ENCODE measurements around the gene EP300.
"Not testable (repeated sequence)": the region's sequence is repeated elsewhere in the genome, so short reads cannot be mapped to it uniquely, and the experiment has no call there.

Gene EP300

DNA sequence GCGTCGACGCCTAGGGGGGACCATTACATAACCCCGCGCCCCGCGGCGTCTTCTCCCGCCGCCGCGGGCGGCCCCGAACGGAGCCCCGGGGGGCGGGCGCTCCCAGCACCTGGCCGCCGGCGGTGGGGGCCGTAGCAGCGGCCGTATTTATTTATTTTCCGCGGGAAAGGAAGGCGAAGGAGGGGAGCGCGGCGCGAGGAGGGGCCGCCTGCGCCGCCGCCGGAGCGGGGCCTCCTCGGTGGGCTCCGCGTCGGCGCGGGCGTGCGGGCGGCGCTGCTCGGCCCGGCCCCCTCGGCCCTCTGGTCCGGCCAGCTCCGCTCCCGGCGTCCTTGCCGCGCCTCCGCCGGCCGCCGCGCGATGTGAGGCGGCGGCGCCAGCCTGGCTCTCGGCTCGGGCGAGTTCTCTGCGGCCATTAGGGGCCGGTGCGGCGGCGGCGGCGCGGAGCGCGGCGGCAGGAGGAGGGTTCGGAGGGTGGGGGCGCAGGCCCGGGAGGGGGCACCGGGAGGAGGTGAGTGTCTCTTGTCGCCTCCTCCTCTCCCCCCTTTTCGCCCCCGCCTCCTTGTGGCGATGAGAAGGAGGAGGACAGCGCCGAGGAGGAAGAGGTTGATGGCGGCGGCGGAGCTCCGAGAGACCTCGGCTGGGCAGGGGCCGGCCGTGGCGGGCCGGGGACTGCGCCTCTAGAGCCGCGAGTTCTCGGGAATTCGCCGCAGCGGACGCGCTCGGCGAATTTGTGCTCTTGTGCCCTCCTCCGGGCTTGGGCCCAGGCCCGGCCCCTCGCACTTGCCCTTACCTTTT lies at the start of gene EP300:
TSS of gene EP300 (plus strand) at position 570 of the 795 bp plus-strand sequence. CDS start 413 bp downstream, outside the sequence.
- DNase-seq, result peak; percentile 34

DNA sequence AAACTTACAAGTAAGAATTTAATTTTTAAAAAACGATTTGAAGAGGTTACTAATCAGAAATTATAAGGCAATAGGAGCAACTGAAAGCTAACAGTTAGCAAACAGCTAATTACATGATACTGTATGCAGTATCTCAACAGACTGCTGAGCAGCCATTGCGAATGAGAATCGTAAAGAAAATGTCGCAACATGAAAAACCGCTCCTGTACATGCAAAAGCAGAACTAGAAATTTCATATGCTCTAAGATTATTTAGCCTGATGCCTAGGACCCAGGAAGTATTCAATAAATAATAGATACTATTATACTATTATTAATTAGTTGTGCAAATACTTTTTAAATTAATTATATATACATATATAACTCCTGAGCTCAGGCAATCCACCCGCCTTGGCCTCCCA lies 48.7 kb upstream of the EP300 start:
- DNase-seq, result no peak

DNA sequence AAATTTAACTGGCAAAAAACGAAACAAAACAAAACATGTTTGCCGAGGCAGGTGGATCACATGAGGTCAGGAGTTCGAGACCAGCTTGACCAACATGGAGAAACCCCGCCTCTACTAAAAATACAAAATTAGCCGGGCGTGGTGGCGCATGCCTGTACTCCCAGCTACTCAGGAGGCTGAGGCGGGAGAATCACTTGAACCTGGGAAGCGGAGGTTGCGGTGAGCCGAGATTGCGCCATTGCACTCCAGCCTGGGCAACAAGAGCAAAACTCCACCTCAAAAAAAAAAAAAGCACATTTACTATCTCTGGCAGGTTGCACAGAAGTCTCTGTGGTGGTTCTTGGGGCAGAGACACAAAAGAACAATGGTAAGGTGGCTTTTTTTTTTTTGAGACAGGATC lies 46.8 kb upstream of the EP300 start:
- DNase-seq, result not testable (repeated sequence)

DNA sequence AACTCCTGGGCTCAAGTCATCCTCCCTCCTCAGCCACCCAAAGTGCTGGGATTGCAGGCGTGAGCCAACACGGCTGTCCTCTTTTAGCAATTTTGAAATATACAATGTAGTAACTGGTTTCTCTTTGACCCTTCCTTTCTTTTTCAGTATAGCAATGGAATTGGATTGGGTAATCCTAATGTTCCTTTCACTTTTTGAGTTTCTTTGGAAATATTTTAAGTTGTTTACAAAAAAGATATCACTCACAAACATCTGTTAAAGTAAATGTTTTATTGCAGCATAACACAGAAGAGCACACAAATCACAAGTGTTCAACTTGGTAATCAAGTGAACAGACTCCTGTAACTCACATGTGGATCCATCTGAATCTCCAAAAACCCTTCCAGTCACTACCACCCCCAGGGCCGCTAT lies 44.6 kb upstream of the EP300 start:
- DNase-seq, result no peak

DNA sequence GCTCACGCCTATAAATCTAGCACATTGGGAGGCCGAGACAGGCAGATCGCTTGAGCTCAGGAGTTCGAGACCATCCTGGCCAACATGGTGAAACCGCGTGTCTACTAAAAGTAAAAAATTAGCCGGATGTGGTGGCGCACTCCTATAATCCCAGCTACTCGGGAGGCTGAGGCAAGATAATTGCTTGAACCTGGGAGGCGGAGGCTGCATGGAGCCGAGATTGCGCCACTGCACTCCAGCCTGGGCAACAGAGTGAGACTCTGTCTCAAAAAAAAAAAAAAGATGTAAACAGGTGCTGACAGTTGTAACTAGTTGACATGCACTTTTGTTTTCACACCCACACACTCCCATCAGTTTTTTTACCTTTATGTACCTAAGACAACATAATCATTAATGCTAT lies 44.0 kb upstream of the EP300 start:
- DNase-seq, result not testable (repeated sequence)

DNA sequence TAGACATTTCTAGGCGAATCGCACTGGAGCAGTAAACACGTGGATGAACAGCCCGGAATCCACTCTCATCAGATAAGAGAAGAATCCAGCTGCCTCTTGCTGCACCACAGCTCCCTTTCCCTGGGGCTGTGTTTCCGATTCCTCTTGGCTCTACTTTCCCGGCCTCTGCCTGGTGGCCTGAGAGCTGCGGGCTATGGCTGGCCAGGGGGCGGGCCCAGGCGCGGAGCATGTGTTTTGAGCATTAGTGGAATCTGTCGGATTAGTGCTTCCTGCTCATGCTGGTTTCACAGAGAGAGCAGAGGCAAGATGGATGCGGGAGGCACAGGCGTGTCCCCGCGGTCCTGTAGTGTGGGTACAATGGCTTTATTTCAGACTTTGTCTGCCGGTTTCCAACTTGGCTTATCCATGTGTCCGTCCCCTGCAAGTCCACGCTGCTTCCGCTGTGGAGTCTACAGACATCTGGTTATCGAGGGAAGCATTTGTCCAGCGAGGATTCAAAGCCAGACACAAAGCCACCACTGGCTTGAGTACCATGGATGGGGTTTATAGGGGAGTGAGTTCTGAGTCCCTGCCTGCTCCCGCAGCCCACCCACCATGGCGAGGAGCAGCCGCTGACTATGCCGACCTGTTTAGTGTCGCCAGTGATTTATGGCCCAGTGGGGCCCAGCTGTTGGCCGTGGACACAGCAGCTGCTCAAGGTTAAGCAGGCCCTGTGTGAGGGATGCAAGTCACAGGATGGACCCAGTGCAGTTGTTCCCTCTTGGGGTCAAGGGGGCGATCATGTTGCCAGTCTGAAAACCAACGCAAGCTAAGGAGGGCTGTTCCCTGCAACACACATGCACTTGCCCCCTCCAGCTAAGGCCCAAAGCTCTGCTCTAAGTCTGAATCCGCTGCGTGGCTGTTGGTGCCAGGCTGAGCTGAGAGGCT lies 43.3 kb upstream of the EP300 start:
- DNase-seq, result no peak

DNA sequence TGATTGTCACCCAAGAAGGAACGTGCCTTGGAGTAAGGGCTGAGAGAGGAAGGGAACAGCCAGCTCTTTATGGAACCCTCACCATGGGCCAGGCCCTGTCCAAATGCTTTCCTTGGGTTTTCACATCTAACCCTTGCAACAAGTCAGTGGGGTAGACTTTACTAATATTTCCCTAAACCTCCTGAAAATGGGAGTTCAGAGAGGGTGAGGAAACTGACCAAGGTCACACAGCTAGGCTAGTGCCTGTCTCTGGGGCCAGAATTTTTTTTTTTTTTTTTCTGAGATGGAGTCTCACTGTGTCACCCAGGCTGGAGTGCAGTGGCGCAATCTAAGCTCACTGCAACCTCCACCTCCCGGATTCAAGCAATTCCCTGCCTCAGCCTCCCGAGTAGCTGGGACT lies 42.6 kb upstream of the EP300 start:
- DNase-seq, result not testable (repeated sequence)

DNA sequence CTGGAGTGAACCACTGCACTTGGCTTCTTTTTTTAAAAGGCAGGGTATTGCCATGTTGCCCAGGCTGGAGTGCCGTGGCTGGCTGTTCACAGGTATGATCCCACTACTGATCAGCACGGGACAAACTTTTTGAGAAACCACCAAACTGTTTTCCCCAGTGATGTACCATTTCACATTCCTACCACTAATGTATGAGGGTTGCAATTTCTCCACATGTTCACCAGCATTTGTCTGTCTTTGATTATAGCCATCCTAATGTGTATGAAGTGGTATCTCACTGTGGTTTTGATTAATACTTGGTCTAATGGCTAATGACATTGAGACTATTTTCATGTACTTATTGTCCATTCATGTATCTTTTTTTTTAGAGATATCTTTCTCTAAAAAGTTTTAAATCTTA lies 41.5 kb upstream of the EP300 start:
- DNase-seq, result no peak

DNA sequence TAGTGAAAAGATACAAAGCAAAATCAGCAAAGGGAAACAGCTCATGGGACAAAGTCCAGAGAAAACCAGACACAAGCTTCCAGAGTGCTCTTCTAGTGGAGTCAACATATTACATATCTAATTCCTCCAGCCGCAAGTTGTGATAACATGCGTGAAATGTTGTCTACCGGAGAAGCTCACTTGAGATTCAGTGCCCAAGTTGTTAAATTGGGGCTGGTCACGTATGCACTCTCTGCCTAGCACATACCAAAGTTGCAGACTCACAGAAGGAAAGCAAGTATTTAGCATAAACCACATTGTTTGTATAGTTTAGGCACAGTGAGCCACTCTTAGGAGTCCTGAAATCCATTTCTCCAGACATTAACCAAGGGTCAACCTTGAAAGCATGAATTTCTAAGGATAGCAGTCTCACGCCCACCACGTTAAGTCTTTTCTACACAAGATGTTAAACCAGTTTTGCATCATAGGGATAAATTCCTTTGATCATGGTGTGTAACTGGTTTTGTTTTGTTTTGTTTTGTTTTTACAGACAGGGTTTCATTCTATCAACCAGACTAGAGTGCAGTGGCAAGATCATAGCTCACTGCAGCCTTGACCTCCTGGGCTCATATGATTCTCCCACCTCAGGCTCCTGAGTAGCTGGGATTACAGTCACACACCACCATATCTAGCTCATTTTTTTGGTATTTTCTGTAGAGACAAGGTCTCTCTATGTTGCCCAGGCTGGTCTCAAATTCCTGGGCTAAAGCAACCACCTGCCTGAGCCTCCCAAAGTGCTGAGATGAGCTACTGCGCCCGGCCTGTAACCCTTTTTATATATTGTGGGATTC lies 39.5 kb upstream of the EP300 start:
- no peak for DNase-seq

DNA sequence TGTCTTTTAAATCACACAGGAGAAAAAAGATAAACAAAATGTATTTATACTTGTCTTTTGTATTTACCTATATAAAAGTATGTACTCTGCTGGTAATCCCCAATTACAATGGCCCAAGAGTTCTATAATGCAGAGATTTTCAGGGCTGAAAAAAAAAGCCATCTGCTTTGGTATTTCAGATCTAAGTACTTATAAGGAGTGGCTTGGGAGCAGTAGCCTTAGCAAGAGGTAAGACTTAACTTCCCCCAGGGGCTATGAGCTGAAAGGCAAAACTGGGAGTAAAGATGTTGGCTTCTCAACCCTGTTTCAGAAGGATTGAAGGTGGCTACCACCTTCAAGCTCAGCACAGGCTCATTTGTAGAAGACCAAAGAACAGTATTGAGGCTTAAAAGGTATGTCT lies 35.3 kb upstream of the EP300 start:
- DNase-seq, result no peak

DNA sequence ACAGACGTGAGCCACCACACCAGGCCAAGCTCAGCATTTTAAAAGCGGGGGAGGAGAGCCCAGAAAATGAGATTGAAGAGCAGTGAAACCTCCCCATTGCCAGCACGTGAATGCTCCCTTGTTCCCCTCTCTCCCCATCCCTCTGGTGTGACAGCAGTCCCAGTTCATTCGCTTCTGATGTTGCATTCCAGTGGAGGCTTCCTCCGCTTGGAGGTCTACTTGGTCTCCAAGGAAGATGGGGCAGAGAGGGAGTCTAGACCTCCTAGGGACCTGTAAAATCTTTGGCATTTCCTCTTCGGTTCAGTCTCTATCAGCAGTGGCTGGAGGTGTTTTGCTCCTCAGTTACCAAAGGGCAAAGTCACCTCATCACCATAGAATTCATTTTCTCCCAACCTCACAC lies 30.2 kb upstream of the EP300 start:
- DNase-seq, result no peak

DNA sequence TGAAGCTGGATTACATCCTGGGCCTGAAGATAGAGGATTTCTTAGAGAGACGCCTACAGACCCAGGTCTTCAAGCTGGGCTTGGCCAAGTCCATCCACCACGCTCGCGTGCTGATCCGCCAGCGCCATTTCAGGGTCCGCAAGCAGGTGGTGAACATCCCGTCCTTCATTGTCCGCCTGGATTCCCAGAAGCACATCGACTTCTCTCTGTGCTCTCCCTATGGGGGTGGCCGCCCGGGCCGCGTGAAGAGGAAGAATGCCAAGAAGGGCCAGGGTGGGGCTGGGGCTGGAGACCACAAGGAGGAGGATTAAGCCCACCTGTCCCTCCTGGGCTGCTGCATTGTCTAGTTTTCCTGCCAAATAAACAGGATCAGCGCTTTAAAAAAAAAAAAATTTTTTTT lies 28.1 kb upstream of the EP300 start:
- not testable (repeated sequence) for DNase-seq

DNA sequence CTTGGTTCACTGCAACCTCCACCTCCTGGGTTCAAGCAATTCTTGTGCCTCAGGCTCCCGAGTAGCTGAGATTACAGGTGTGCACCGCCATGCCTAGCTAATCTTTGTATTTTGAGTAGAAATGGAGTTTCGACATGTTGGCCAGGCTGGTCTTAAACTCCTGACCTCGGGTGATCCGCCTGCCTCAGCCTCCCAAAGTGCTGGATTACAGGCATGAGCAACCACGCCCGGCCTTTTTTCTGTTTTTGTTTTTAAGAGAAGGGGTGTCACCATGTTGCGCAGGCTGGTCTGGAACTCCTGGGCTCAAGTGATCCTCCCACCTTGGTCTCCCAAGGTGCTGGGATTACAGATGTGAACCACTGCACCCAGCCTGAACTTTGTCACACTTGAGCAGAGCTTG lies 26.1 kb upstream of the EP300 start:
- DNase-seq, result not testable (repeated sequence)

DNA sequence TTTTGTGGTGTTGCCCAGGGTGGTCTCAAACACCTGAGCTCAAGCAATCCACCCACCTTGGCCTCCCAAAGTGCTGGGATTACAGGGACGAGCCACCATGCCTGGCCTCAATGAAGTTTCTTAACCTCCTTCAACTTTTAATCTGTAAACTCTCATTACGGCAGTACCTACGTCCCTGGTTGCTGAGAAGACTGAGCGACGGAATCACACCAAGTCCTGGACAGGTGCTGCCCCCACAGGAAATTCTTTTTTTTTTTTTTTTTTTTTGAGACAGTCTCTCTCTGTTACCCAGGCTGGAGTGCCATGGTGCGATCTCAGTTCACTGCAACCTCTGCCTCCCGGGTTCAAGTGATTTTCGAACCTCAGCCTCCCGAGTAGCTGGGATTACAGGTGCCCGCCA lies 24.4 kb upstream of the EP300 start:
- not testable (repeated sequence) for DNase-seq

DNA sequence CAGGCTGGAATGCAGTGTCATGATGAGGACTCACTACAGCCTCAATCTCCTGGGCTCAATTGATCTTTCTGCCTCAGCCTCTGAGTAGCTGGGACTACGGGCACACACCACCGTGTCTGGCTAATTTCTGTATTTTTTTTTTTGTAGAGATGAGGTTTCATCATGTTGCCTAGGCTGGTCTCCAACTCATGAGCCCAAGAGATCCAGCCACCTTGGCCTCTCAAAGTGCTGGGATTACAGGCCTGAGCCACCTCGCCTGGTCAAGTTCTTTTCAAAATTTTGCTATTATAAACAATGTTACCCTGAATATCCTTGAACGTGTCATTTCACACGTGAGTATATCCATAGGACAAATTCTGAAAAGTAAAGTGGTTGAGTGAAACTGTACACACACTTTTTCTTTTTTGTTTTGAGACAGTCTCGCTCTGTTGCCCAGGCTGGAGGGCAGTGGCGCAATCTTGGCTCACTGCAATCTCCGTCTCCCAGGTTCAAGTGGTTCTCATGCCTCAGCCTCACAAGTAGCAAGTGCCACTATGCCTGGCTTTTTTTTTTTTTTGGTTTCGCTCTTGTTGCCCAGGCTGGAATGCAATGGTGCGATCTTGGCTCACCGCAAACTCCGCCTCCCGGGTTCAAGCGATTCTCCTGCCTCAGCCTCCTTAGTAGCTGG lies 21.6 kb upstream of the EP300 start:
- no peak for DNase-seq

DNA sequence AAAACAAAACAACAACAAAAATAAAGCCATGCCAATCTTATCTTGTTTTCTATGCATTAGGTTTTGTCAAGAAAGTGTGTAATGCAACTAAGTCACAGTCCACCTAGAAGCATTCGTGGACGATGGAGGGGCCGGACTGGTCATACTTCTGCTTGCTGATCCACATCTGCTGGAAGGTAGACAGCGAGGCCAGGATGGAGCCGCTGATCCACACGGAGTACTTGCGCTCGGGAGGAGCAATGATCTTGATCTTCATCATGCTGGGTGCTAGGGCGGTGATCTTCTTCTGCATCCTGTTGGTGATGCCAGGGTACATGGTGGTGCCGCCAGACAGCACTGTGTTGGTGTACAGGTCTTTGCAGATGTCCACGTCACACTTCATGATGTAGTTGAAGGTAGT lies 18.3 kb upstream of the EP300 start:
- DNase-seq, result no peak

DNA sequence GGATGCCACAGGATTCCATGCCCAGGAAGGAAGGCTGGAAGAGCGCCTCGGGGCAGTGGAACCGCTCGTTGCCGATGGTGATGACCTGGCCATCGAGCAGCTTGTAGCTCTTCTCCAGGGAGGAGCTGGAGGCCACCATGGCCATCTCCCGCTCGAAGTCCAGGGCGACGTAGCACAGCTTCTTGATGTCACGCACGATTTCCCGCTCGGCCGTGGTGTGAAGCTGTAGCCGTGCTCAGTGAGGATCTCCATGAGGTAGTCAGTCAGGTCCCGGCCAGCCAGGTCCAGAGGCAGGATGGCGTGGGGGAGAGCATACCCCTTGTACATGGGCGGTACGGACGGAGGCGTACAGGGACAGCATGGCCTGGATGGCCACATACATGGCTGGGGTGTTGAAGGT lies 17.9 kb upstream of the EP300 start:
- no peak for DNase-seq

DNA sequence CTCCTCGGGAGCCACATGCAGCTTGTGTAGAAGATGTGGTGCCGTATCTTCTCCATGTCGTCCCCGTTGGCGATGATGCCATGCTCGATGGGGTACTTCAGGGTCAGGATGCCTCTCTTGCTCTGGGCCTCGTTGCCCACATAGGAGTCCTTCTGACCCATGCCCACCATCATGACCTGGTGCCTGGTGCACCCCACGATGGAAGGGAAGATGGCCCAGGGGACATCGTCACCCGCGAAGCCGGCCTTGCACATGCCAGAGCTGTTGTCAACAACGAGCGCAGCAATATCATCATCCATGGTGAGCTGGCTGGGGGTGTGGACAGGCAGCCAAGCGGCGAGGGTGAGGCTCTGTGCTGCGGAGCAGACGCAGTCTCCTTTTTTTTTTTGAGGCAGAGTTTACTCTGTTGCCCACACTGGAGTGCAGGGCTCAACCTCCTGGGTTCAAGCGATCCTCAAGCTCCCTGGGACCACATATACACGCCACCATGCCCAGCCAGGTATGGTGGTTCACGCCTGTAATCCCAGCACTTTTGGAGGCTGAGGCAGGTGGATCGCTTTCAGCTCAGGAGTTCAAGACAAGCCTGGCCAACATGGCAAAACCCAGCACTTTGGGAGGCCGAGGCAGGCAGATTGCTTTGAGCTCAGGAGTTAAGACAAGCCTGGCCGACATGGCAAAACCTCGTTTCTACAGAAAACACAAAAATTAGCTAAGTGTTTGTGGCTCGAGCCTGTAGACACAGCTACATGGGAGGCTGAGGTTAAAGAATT lies 17.3 kb upstream of the EP300 start:
- no peak for DNase-seq

DNA sequence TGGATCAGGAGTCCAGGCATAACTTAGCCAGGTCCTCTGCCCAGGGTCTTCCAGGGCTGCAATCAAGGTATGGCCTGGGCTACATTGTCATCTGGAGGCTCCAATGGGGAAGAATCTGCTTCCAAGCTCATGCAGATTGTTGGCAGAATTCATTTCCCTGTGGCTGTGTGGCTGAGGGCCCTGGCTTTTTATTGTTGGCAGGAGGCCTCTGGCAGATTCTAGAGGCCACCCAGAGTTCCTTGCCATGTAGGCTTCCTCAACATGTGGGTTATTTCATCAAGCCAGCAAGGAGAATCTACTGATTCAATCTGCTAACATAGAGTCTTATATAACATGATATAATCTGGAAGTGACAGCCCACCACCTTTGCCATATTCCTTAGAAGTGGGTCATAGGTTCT lies 16.4 kb upstream of the EP300 start:
- DNase-seq, result no peak

DNA sequence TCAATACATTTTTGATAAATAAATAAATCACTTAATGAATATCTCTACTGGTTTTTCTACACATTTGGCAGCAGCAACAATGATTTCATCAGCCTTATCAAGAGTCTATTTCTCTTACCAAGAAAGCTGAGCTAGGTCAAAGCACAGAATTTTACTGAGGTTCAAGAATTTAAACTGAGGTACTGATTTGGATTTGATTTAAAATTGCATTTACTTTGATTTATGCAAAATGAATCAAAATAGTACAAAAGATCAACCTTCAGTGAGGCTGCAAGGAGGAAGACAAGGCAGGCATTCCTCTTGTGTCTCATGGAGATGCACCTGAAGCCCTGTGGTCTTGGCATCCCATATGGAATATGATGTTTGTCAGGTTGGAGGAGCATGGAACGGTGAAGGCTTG lies 15.5 kb upstream of the EP300 start:
- DNase-seq, result no peak

DNA sequence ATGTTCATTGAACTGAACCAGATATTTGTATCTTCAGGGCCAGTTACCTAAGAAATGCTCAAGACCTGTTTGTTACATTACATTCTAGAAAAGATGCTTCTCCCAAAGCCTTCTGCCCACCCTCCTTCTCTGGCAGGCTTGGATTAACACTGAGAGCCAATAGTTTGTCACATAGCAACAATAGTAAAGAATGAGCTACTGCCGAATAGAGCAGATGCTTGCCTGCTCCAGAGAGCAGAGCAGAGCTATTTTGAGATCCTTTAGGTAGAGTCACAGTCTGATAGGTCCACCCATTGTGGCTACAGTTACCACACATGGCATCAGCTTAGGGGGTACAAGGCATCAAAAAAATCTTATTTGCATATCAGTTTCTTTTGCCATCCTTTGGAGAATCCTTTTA lies 13.5 kb upstream of the EP300 start:
- peak; percentile 7 for DNase-seq

DNA sequence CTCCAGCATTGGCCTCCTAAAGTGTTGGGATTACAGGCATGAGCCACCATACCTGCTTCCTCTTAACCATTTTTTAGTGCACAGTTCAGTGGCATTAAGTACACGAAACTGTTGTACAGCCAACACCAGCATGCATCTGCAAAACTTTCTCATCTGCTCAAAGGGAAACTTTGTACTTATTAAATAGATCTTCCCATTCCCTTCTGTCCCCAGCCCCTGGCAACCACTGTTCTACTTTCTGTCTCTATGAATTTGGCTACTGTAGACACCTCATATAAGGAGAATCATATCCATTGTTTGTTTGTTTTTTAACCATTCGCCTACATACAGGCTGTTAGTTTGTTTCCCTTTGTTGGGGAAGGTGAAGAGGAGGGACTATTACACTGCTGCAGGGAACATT lies 6.5 kb upstream of the EP300 start:
- DNase-seq, result no peak
